ENCODE data around the gene ACAD10.

GRCh38 chr12:111730420-111730819 is 44.6 kb downstream of the ACAD10 start:
- TF ChIP-seq EZH2 (IDR thresholded peaks at IDR 0.05; ENCODE audit: insufficient read depth, poor library complexity, severe bottlenecking) (no peak), EZH2phosphoT487 (IDR thresholded peaks at IDR 0.05; ENCODE audit: insufficient read depth, low read depth) (no peak)

Data from GM23248 (cell line).